C4-2B (cell line): ENCODE data around the gene PDE4D.

Experiments
- H3K27ac ChIP-seq: fragments of 450-650 bp; 2 replicates; pipeline ENCODE4 v1.5.1; 2017
- CTCF ChIP-seq: fragments of 450-650 bp; conservative IDR thresholded peaks from 2 replicates; pipeline ENCODE4 v1.5.1; 2017; ENCODE audit warnings: mild to moderate bottlenecking
- ZFX ChIP-seq: fragments of 450-650 bp; IDR thresholded peaks from 2 replicates; pipeline ENCODE4 v1.6.1; 2017

Gene PDE4D

DNA sequence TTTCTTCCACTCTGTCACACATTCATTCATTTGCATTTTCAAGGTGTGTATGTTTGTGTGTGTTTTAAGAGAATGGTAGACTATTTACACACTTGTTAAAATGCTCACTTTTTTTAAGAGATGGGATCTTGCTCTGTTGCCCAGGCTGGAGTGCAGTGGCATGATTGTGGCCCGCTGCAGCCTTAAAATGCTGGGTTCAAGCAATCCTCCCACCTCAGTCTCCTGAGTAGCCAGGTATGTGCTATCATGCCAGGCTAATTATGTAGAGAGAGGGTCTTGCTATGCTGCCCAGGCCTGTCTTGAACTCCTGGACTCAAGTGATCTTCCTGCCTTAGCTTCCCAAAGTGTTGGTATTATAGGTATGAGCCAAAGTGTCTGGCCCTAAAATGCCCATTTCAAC lies 173.5 kb downstream of the PDE4D start:
- no peak for TF ChIP-seq CTCF
- TF ChIP-seq ZFX = no peak
- no peak overlapping the region for H3K27ac ChIP-seq

DNA sequence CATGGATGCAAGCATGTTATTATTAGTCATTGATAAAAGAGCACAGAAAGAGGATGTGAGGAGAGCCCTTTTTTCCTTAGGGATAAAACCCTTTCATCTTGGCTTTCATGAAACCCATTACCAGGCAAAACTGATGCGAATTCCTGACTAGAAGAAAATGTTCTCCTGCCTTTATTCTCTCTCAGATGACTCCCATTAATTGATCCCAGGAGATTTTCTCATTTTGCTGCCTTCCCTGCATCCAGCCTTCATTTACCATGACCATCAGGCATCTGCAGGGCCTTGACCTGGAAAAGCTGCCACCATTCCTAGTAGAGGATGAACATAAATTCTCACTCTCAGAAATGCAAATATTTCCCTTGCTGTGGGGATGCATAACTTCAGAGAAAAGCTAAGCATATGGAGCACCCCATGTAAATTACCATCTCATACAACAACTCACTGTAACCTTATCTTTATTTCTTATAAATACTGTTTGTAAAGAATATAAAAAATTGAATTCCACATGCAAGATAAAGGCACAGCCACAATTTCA lies 176.5 kb downstream of the PDE4D start:
- H3K27ac ChIP-seq = no peak overlapping the region

GRCh38 chr5:59716029-59716428 lies 177.5 kb downstream of the PDE4D start:
- no peak for TF ChIP-seq CTCF
- TF ChIP-seq ZFX = no peak
- H3K27ac ChIP-seq = no peak overlapping the region

More for the DNA sequence above, 176.5 kb downstream of the PDE4D start:
- TF ChIP-seq ZFX (no peak), CTCF (no peak)

DNA sequence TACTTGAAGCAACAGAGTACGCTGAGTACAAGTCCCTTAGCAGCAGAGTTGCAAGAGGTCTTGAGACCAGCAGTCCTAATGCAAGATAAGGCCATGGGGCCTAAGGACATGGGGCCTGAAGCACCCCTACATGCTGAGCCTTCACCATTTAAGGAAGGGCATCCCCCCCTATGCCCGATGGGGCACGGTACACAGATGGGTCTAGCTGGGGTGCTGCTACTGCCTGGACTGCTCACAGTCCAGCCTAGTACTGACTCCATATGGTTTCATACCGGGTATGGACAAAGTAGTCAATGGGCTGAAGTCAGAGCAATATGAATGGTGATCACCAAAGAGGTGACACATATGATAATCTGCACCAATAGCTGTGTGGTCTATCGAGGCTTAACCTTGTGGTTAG lies 178.3 kb downstream of the PDE4D start:
- TF ChIP-seq CTCF = no peak
- no peak for TF ChIP-seq ZFX

DNA sequence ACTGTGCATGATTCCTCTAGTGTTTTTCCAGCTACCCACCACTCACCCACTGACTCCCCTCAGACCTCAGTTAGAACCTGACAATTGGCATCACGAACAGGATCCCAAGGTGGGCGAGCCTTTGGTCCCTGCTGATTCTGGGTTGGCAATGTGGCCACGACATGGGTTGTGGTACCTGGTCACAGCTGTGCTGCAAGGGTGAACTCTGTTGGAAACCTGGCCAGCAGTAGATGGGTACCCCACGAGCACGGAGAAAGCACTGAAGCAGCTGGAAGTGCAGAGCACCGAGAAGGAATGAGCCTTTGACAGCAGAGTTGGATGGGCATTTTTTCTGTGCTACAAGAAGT lies 180.1 kb downstream of the PDE4D start:
- no peak for TF ChIP-seq ZFX
- TF ChIP-seq CTCF = no peak
- H3K27ac ChIP-seq = no peak overlapping the region

More for the DNA sequence above, 178.3 kb downstream of the PDE4D start:
- no peak overlapping the region for H3K27ac ChIP-seq

- H3K27ac ChIP-seq = no peak overlapping the region
- TF ChIP-seq ZFX (no peak), CTCF (no peak)
Measured at GRCh38 chr5:59712836-59713497, 180.6 kb downstream of the PDE4D start.

- TF ChIP-seq CTCF = no peak
- H3K27ac ChIP-seq = no peak overlapping the region
Measured at GRCh38 chr5:59711310-59711709, 182.2 kb downstream of the PDE4D start.
